TTC549 (cell line): ENCODE data around the gene TMEM132D.

ENCODE experiments used
- FAIRE-seq: peaks from 2 replicates; lab custom pipeline; 2012; peaks lifted over from hg19 to GRCh38; lab: Jason Lieb, UNC

TMEM132D gene

GRCh38 chr12:129659961-129660622 lies 243.7 kb downstream of the TMEM132D start:
- no peak for FAIRE-seq

DNA sequence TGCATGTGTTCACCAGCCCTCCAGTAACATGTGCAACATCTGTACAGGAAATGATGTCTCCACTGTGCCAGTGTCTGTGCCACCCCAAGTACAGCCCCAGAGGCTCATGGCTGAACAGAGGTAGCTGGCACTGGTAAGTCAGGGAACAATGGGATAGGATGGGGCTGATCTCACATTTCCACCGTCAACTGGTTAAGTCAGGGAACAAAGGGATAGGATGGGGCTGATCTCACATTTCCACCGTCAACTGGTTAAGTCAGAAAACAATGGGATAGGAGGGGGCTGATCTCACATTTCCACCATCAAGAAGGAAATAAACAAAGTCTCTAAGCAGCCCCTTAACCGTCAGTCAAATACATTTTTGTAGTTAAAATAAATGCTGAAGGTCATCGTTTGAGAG lies 246.6 kb downstream of the TMEM132D start:
- FAIRE-seq: no peak

DNA sequence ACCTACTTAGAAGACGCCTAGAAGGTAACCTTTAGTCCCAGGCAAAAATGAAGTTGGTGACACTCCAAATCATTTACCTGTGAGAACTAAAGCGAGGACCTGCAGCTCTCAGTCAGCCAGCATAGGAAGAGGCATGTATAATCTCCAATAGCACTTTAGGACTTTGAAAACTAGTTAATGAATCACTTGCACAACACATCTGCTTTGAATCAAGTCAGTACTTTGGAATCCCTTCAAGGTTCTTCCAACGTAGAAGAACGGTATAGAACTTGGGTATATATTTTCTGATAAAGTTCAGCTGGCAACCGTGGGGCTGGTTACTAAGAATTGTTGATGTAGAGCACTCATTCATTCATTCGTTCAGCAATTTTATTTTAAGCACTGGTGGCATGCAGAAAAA lies 251.9 kb downstream of the TMEM132D start:
- FAIRE-seq: no peak

GRCh38 chr12:129641926-129642325 lies 261.9 kb downstream of the TMEM132D start:
- no peak for FAIRE-seq

DNA sequence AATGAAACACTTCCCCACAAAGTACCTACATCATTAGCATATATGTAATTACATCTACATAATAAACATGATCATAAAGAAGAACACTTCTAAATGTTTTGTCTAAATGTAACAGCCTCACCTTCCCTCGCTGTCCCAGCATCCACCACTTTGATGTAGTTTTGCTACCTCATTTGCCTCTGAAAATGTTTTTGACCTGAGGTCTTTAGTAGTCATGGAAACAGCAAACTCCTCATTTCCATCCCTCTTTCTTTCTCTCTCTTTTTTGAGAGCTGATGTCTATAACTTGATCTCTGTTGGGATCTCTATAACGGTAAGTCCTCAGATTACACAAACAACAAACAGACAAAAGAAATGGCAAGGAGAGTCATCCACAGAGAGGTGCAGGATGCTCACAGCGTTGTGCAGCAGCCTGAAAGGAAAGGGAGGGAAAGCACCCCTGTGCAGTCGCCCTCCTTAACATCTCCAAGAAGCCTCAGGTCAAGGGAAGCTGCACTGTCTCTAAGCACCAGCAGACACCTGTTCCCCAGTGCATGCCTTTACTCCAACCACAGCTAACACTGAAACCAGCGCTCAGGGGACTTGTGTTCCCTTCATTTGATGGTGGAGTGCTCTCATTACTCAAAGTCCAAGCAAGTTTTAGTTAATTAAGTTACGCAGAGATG lies 268.7 kb downstream of the TMEM132D start:
- no peak for FAIRE-seq

DNA sequence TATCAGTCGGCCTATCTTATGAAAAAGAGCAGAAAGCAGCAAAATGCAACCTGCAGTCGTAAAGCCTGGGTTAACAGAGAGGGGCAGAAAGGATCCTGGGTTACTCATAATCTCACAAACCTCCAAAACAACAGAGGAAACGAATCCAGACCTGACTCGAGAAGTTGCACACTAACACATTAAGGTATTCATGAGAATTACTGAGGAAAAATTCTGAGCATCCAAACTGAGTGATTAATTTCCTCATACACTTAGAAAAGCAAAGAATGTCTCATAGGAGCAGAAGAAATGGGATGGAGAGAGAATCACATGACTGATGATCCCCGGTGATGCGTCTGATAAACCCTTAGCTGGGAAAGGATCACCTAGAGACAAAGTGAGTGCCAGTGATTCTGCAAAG lies 272.5 kb downstream of the TMEM132D start:
- FAIRE-seq: no peak

GRCh38 chr12:129629901-129630300 lies 273.9 kb downstream of the TMEM132D start:
- no peak for FAIRE-seq

DNA sequence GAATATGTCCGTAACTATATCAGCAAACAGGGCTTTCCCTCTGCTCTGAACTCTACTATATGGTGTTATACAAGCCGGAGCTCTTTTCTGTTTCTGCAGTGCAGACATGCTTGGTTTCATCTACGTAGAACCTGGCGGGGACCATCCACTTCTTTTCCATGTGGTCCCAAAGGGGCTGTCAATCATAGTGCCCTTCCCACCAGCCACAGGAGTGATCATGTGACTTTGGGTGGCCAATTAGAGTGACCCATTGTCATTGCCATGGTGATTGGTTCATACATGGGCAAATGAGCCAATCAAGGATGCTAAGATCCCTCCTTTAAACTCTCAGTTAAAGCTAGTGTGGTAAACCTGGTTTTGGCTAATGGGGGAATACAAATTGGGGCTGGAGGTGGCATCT lies 281.3 kb downstream of the TMEM132D start:
- no peak for FAIRE-seq

DNA sequence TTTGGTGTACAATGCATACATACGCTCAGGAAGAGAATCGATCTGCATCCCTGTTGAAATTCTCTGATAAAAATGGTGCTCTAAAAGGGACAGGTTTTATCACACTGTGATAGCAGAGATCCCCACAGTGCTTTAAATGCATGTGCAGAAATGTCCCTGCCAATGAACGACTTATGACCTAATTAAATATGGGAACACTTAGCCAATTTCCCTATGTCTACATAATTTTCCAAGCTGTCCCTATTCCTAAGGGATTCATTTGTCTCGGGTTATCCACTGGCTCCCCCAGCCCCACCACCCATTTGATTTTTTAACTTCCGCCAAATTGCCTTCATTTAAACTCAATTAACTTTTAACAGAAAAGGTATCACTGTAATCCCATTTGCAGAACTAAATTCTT lies 284.6 kb downstream of the TMEM132D start:
- FAIRE-seq: no peak

GRCh38 chr12:129617849-129618248 lies 286.0 kb downstream of the TMEM132D start:
- no peak for FAIRE-seq

GRCh38 chr12:129615001-129615400 lies 288.8 kb downstream of the TMEM132D start:
- FAIRE-seq: no peak

GRCh38 chr12:129614221-129614885 lies 289.5 kb downstream of the TMEM132D start:
- no peak for FAIRE-seq

- FAIRE-seq: no peak
Observed at GRCh38 chr12:129613314-129613713, 290.5 kb downstream of the TMEM132D start.

DNA sequence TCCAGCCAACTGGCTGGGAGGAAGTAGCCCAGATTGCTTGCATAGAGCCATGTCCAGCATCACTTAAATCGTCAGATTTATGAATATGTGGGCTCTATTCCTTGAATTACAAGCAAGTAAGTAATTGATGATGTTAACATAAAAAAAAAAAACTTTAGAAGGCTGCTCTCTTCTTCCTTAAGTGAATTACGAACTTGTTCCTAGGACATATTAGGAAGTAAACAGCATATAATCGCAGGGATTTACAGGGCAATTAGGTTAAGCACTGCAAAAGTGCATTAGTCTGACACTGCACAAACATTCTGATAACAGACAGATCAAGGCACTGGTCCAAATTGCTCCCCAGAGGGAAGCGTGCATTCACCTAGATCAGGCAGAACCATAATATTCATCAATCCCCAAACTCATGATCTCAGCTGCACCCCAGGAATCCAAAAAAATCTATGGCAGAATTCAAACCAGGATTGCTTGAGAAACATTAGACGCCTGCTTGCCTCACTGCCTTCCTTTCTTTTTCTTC lies 293.2 kb downstream of the TMEM132D start:
- no peak for FAIRE-seq

GRCh38 chr12:129607756-129608155 lies 296.1 kb downstream of the TMEM132D start:
- FAIRE-seq: no peak

- FAIRE-seq: no peak
Observed at GRCh38 chr12:129607301-129607700, 296.5 kb downstream of the TMEM132D start.

- no peak for FAIRE-seq
Observed at GRCh38 chr12:129606239-129606638, 297.6 kb downstream of the TMEM132D start.

- no peak for FAIRE-seq
Observed at GRCh38 chr12:129605666-129606065, 298.2 kb downstream of the TMEM132D start.

- no peak for FAIRE-seq
Observed at GRCh38 chr12:129604506-129604905, 299.3 kb downstream of the TMEM132D start.

DNA sequence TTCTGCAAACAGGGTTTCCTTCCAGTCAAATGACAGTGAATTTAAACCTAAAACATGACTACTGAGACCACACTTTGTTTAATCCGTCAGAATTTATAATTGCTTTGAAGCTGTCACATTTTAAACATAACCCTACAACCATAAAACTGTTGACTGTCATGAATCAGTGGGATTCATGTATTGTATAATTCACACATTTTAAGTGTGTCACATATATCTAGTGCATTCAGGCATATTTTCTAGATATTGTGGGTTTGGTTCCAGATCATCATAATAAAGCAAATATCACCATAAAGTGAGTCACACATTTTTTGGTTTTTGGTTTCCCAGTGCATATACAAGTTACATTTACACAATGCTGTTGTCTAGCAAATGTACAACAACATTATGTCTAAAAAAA lies 304.4 kb downstream of the TMEM132D start:
- no peak for FAIRE-seq

DNA sequence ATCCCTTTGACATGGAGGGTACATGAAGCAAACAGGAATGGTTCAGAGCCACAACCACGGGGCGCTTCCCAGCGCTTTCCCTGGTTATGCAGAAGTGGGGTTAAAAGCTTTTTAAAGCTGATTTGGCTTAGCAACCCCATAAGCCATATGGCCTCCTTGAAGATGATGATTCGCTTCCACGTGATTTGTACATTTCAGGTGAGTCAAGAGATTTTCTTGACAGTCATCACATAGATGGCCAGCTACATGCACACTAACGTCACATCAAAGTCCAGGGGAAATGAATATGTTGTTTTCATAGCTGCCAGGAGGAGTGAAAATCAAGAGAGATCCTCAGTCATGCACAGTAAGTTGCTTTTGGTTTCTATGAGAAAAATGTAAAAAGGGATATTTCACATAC lies 309.7 kb downstream of the TMEM132D start:
- FAIRE-seq: no peak

DNA sequence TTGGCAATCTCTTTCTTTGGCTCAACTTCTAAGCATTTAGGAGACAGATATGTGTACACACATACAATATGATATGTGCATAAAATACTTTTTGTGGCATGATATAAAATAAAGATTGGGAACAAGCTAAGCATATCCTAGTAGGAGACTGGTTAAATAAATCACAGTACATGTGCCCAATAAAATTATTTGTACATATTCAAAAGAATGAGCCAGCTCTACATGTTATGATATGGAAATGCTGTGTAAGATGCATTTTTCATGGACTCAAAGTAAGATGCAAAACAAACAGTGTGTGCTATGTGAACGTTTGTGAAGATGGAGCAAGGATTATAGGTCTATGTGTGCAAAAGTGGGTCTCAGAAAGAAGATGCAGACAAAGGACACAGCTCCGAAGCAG lies 311.4 kb downstream of the TMEM132D start:
- no peak for FAIRE-seq

DNA sequence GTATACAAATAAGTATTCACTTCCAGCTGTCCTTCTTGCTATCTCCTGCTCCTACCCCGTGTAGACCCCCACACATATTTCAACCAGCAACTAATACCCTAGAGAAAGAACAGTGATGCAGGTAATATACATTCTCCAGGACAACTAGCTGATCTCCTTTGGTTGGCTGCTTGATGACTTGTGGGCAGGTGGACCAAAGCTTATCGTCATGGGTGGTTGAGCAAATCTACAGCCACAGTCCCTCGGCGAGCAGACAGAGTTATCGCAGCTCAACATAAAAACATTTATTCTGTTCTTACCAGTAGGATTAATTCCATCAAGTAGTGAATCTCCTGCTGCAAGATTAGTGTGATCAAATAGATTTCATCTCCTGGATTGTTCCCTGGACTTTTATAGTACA lies 314.3 kb downstream of the TMEM132D start:
- FAIRE-seq: no peak
